ENCODE measurements around the gene RANBP17. TPM values are rescaled to one million over a fixed set of nuclear protein-coding genes. Genes with fewer than 3 reads are reported as not detected.

The RANBP17 gene
- total RNA-seq, 6 donors from 2014 or later = 12.6 to 81.4 (median 23.9) TPM

- ATAC-seq (ENCODE audit: low FRiP score in 2 of 2) (no peak), DNase-seq (no peak)
- H3K27me3 ChIP-seq = peaks cover 0 to 2% (median 0%) of the 10 kb centered on the region in 4 donors
- no peak overlapping the region for H3K27ac ChIP-seq
- no peaks in the 10 kb centered on the region for H3K4me1 ChIP-seq
- H3K36me3 ChIP-seq = no peaks in the 10 kb centered on the region
- TF ChIP-seq POLR2AphosphoS5 (IDR thresholded peaks at IDR 0.05) = no peak
- TF ChIP-seq CTCF (IDR thresholded peaks at IDR 0.05) = no peak
- TF ChIP-seq EP300 (IDR thresholded peaks at IDR 0.05) = no peak
- no peak for TF ChIP-seq POLR2A (IDR thresholded peaks at IDR 0.05)
- H3K9me3 ChIP-seq = no peaks in the 10 kb centered on the region
- H3K4me3 ChIP-seq = no peak overlapping the region
- 89 to 94% methylated on average over 4 of the region's 4 CpGs for WGBS, 2 donors
Measured at GRCh38 chr5:171299228-171299627, 437.4 kb downstream of the RANBP17 start.

- WGBS, 2 donors = 69 to 79% methylated on average over 2 of the region's 2 CpGs
- TF ChIP-seq CTCF (IDR thresholded peaks at IDR 0.05) (no peak), POLR2AphosphoS5 (IDR thresholded peaks at IDR 0.05) (no peak), EP300 (IDR thresholded peaks at IDR 0.05) (no peak), POLR2A (IDR thresholded peaks at IDR 0.05) (no peak)
- no peak overlapping the region for H3K27ac ChIP-seq
- H3K4me3 ChIP-seq = no peak overlapping the region
- DNase-seq = no peak
- H3K9me3 ChIP-seq = no peaks in the 10 kb centered on the region
- H3K4me1 ChIP-seq = no peaks in the 10 kb centered on the region
- ATAC-seq (ENCODE audit: low FRiP score in 2 of 2) = no peak
- H3K36me3 ChIP-seq = no peaks in the 10 kb centered on the region
- peaks cover 0 to 2% (median under 1%) of the 10 kb centered on the region in 4 donors for H3K27me3 ChIP-seq
Measured at GRCh38 chr5:171299851-171300250, 438.0 kb downstream of the RANBP17 start.

GRCh38 chr5:171300358-171300757, 438.5 kb downstream of the RANBP17 start:
- no peak overlapping the region for H3K27ac ChIP-seq
- DNase-seq = no peak
- no peaks in the 10 kb centered on the region for H3K4me1 ChIP-seq
- no peaks in the 10 kb centered on the region for H3K36me3 ChIP-seq
- H3K27me3 ChIP-seq = peaks cover 0 to 5% (median 1%) of the 10 kb centered on the region in 4 donors
- H3K9me3 ChIP-seq = no peaks in the 10 kb centered on the region
- ATAC-seq (ENCODE audit: low FRiP score in 2 of 2) = no peak
- WGBS, 2 donors = 89 to 94% methylated on average over 1 to 7 of the region's 7 CpGs
- no peak overlapping the region for H3K4me3 ChIP-seq
- no peak for TF ChIP-seq EP300 (IDR thresholded peaks at IDR 0.05)
- no peak for TF ChIP-seq POLR2AphosphoS5 (IDR thresholded peaks at IDR 0.05)
- no peak for TF ChIP-seq CTCF (IDR thresholded peaks at IDR 0.05)
- TF ChIP-seq POLR2A (IDR thresholded peaks at IDR 0.05) = no peak

GRCh38 chr5:171306166-171306565, 444.3 kb downstream of the RANBP17 start:
- Histone ChIP-seq H3K4me1 (peaks cover 5 to 30% (median 23%) of the 10 kb centered on the region in 4 donors), H3K4me3 (no peak overlapping the region), H3K9me3 (no peaks in the 10 kb centered on the region), H3K27me3 (peaks cover 1 to 59% (median 43%) of the 10 kb centered on the region in 4 donors), H3K27ac (no peak overlapping the region), H3K36me3 (no peaks in the 10 kb centered on the region)
- TF ChIP-seq POLR2AphosphoS5 (IDR thresholded peaks at IDR 0.05) (no peak), CTCF (IDR thresholded peaks at IDR 0.05) (no peak), POLR2A (IDR thresholded peaks at IDR 0.05) (no peak), EP300 (IDR thresholded peaks at IDR 0.05) (no peak)
- 40 to 52% methylated on average over 6 of the region's 6 CpGs for WGBS, 2 donors
- ATAC-seq (ENCODE audit: low FRiP score in 2 of 2) (no peak), DNase-seq (no peak)
